Measurements from ENCODE around the gene MCTP2. TPM values are rescaled to one million over a fixed set of nuclear protein-coding genes. Genes with fewer than 3 reads are reported as not detected.

Gene MCTP2
- polyA plus RNA-seq, 3 donors = 2.4 to 7.4 (median 7.3) TPM

DNA sequence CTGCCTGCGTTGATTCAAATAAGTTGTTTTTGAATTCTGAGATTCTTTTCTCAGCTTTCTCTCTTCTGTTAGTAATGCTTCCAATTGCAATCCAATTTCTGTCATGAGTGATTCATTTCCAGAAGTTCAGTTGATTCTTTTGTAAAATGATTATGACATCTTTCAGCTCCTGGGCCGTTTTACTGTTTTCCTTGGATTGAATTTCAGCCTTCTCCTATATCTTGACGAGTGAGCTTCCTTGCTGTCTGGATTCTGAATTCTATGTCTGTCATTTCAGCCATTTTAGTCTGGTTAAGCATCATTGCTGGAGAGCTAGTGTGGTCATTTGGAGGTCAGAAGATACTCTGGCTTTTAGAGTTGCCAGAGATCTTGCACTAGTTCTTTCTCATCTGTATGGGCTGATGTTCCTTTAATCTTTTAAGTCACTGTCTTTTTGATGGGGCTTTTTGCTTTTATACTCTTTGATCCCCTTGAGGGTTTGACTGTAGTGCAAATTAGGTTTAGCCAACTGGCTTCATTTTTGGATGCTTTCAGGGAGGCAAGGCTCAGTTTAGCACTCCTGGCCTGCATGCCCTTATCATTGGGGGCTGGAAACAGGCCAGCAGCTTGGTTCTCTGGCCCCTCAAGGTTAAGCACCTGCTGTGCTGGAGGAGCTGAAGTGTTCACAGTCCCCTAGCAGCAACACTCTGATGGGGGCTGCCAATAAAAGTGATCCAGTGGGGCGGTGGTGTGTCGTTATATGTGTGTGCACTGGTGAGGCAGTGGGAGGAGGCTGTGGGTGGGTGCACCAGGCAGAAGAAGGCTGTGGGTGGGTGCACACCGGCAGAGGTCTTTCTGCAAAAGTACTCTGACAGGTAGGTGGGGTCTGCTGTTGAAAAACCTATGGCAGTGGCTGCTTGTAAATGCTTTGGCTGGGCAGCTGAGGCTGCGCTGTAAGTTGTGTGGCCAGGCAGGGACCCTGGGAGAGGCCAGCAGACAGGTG, 51.2 kb downstream of the MCTP2 start:
- Mint-ChIP-seq H3K27me3 (ENCODE audit: low read depth in 3 of 3) (no peaks in the 10 kb centered on the region), H3K9me3 (peaks cover 0 to 8% (median 4%) of the 10 kb centered on the region in 7 donors), H3K27ac (no peak overlapping the region), H3K36me3 (peaks cover 21 to 50% of the 10 kb centered on the region in 2 donors), H3K4me3 (no peak overlapping the region), H3K4me1 (peaks cover 14% of the 10 kb centered on the region)
- H3K9ac ChIP-seq (ENCODE audit: insufficient read depth, low read length, poor library complexity, severe bottlenecking) = no peak overlapping the region
- no peak overlapping the region for H3K27ac ChIP-seq (ENCODE audit: low read depth in 1 of 2, low read length in 2 of 2)
- H3K36me3 ChIP-seq (replicated peaks in 1 of 2; ENCODE audit: control insufficient read depth in 1 of 2, insufficient read depth in 2 of 2, low read length in 2 of 2) = no peaks in the 10 kb centered on the region
- H2AFZ ChIP-seq (ENCODE audit: insufficient read depth, low read depth, low read length, poor library complexity, severe bottlenecking) = no peak overlapping the region
- H3K4me1 ChIP-seq (ENCODE audit: control insufficient read depth in 1 of 2, insufficient read depth in 2 of 2, low read length in 2 of 2) = peaks cover 6 to 8% of the 10 kb centered on the region in 2 donors
- H3K4me2 ChIP-seq (replicated peaks; ENCODE audit: extremely low read depth, low read length, poor library complexity, severe bottlenecking) = no peak overlapping the region
- H3K27me3 ChIP-seq (ENCODE audit: control insufficient read depth in 2 of 2, insufficient read depth in 2 of 2, low read length in 2 of 2) = no peaks in the 10 kb centered on the region
- WGBS (ENCODE audit: insufficient coverage) = 68% methylated on average over 4 of the region's 7 CpGs
- H3K79me2 ChIP-seq (ENCODE audit: insufficient read depth, low read length) = no peaks in the 10 kb centered on the region
- intact Hi-C loops (cut with micrococcal nuclease) = no loop called here
- H3K9me3 ChIP-seq (replicated peaks in 1 of 2; ENCODE audit: control insufficient read depth in 1 of 2, insufficient read depth in 1 of 2, low read length in 2 of 2) = no peaks in the 10 kb centered on the region
- TF ChIP-seq, protein P1, sequence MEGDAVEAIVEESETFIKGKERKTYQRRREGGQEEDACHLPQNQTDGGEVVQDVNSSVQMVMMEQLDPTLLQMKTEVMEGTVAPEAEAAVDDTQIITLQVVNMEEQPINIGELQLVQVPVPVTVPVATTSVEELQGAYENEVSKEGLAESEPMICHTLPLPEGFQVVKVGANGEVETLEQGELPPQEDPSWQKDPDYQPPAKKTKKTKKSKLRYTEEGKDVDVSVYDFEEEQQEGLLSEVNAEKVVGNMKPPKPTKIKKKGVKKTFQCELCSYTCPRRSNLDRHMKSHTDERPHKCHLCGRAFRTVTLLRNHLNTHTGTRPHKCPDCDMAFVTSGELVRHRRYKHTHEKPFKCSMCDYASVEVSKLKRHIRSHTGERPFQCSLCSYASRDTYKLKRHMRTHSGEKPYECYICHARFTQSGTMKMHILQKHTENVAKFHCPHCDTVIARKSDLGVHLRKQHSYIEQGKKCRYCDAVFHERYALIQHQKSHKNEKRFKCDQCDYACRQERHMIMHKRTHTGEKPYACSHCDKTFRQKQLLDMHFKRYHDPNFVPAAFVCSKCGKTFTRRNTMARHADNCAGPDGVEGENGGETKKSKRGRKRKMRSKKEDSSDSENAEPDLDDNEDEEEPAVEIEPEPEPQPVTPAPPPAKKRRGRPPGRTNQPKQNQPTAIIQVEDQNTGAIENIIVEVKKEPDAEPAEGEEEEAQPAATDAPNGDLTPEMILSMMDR (IDR thresholded peaks at IDR 0.05) = no peak
- no peak for DNase-seq
- H4K20me1 ChIP-seq (ENCODE audit: insufficient read depth, low read length) = no peaks in the 10 kb centered on the region
- no peak overlapping the region for H3K4me3 ChIP-seq (replicated peaks in 1 of 3; ENCODE audit: low read depth in 2 of 3, low read length in 3 of 3)

DNA sequence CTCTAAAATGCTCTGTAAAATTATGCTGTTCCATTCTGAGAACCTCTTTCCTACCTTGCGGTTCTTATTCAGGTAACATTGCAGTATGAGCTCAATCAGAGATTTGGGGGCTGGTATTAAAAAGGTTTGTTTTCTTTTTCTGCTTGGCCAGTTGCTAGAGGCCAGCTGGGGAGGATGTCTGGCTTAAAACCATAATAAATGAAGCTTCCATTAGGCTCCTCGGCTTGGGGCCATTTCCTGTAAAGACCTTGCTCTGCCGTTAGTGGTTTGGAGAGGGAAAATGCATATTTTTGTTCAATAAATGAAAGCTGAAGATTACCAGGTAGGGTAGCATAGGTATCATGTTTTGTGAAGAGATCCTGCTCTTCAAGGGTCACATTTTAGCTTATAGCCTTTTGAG, 55.2 kb downstream of the MCTP2 start:
- Mint-ChIP-seq H3K27me3 (ENCODE audit: low read depth in 3 of 3) (no peaks in the 10 kb centered on the region), H3K4me1 (peaks cover 39% of the 10 kb centered on the region), H3K36me3 (peaks cover 2 to 24% of the 10 kb centered on the region in 2 donors), H3K27ac (peak overlapping the region in 2 of 7 donors; percentile 17 to 43), H3K9me3 (peaks cover 0 to 7% (median 0%) of the 10 kb centered on the region in 7 donors), H3K4me3 (no peak overlapping the region)
- H3K79me2 ChIP-seq (ENCODE audit: insufficient read depth, low read length) = no peaks in the 10 kb centered on the region
- peaks cover 22 to 35% of the 10 kb centered on the region in 2 donors for H3K4me1 ChIP-seq (ENCODE audit: control insufficient read depth in 1 of 2, insufficient read depth in 2 of 2, low read length in 2 of 2)
- H3K27ac ChIP-seq (ENCODE audit: low read depth in 1 of 2, low read length in 2 of 2) = no peak overlapping the region
- H2AFZ ChIP-seq (ENCODE audit: insufficient read depth, low read depth, low read length, poor library complexity, severe bottlenecking) = no peak overlapping the region
- intact Hi-C loops (cut with micrococcal nuclease) = no loop called here
- H3K9me3 ChIP-seq (replicated peaks in 1 of 2; ENCODE audit: control insufficient read depth in 1 of 2, insufficient read depth in 1 of 2, low read length in 2 of 2) = no peaks in the 10 kb centered on the region
- DNase-seq = no peak
- no peaks in the 10 kb centered on the region for H4K20me1 ChIP-seq (ENCODE audit: insufficient read depth, low read length)
- TF ChIP-seq, protein P1 (IDR thresholded peaks at IDR 0.05) = no peak
- no peaks in the 10 kb centered on the region for H3K27me3 ChIP-seq (ENCODE audit: control insufficient read depth in 2 of 2, insufficient read depth in 2 of 2, low read length in 2 of 2)
- WGBS (ENCODE audit: insufficient coverage) = 0% methylated on average over 1 of the region's 3 CpGs
- no peak overlapping the region for H3K9ac ChIP-seq (ENCODE audit: insufficient read depth, low read length, poor library complexity, severe bottlenecking)
- H3K4me3 ChIP-seq (replicated peaks in 1 of 3; ENCODE audit: low read depth in 2 of 3, low read length in 3 of 3) = no peak overlapping the region
- no peak overlapping the region for H3K4me2 ChIP-seq (replicated peaks; ENCODE audit: extremely low read depth, low read length, poor library complexity, severe bottlenecking)
- H3K36me3 ChIP-seq (replicated peaks in 1 of 2; ENCODE audit: control insufficient read depth in 1 of 2, insufficient read depth in 2 of 2, low read length in 2 of 2) = no peaks in the 10 kb centered on the region

Data from CD14-positive monocyte (primary cell).